ENCODE measurements around the gene FBXO3.

The FBXO3 gene

GRCh38 chr11:33723238-33723881, 51.0 kb downstream of the FBXO3 start:
- H3K27ac ChIP-seq, result peak overlapping the region; percentile 89
- no peak for TF ChIP-seq CTCF (conservative IDR thresholded peaks at IDR 0.05; ENCODE audit: low read depth)
- CTCF ChIA-PET, result interaction anchor here (1.5 kb wide), 1 partner anchor 11 kb away, joined by 3 read pairs; no protein-coding TSS in a partner anchor
- POLR2A ChIA-PET (ENCODE audit: low non-redundant PET), result no interaction called here
- peak; percentile 68 for DNase-seq (ENCODE audit: low spot score)

GRCh38 chr11:33722590-33723234, 51.6 kb downstream of the FBXO3 start:
- no peak for TF ChIP-seq CTCF (conservative IDR thresholded peaks at IDR 0.05; ENCODE audit: low read depth)
- no peak for DNase-seq (ENCODE audit: low spot score)
- peak overlapping the region; percentile 89 for H3K27ac ChIP-seq
- POLR2A ChIA-PET (ENCODE audit: low non-redundant PET), result no interaction called here
- CTCF ChIA-PET, result no interaction called here

GRCh38 chr11:33721984-33722383, 52.3 kb downstream of the FBXO3 start:
- H3K27ac ChIP-seq, result peak overlapping the region; percentile 89
- no peak for DNase-seq (ENCODE audit: low spot score)
- CTCF ChIA-PET, result no interaction called here
- POLR2A ChIA-PET (ENCODE audit: low non-redundant PET), result no interaction called here
- no peak for TF ChIP-seq CTCF (conservative IDR thresholded peaks at IDR 0.05; ENCODE audit: low read depth)

- CTCF ChIA-PET, result no interaction called here
- DNase-seq (ENCODE audit: low spot score), result no peak
- H3K27ac ChIP-seq, result peak overlapping the region; percentile 89
- TF ChIP-seq CTCF (conservative IDR thresholded peaks at IDR 0.05; ENCODE audit: low read depth), result no peak
- POLR2A ChIA-PET (ENCODE audit: low non-redundant PET), result no interaction called here
These were observed 52.9 kb downstream of the FBXO3 start for GRCh38 chr11:33721426-33721825.

- H3K27ac ChIP-seq, result peak overlapping the region; percentile 70
- POLR2A ChIA-PET (ENCODE audit: low non-redundant PET), result no interaction called here
- DNase-seq (ENCODE audit: low spot score), result no peak
- TF ChIP-seq CTCF (conservative IDR thresholded peaks at IDR 0.05; ENCODE audit: low read depth), result no peak
- CTCF ChIA-PET, result interaction anchor here (0.7 to 1.7 kb wide), 2 partner anchors 14 to 23 kb away, joined by 3 to 5 read pairs; no protein-coding TSS in a partner anchor
These were observed 54.7 kb downstream of the FBXO3 start for GRCh38 chr11:33719587-33719986.

GRCh38 chr11:33718440-33718839, 55.9 kb downstream of the FBXO3 start:
- TF ChIP-seq CTCF (conservative IDR thresholded peaks at IDR 0.05; ENCODE audit: low read depth), result no peak
- no peak for DNase-seq (ENCODE audit: low spot score)
- peak overlapping the region; percentile 62 for H3K27ac ChIP-seq
- POLR2A ChIA-PET (ENCODE audit: low non-redundant PET), result no interaction called here
- CTCF ChIA-PET, result interaction anchor here (0.6 to 1.7 kb wide), 3 partner anchors 24 to 1874 kb away, joined by 3 to 5 read pairs (median 4); no protein-coding TSS in a partner anchor
